SJCRH30 (cell line): ENCODE data around the gene TMEM221. TPM values are rescaled to one million over a fixed set of nuclear protein-coding genes. Genes with fewer than 3 reads are reported as not detected.

ENCODE experiments used
- DNase-seq, 2 experiments: peaks; one replicate each; pipeline ENCODE4 v3.0.0-alpha.2; 2015 to 2020
- H3K27ac ChIP-seq: fragments of 250-450 bp; sonication (Bioruptor Pico); 2 replicates; pipeline ENCODE4 v1.5.1; 2020; ENCODE audit warnings: mild to moderate bottlenecking, moderate library complexity
- H3K27me3 ChIP-seq: fragments of 250-450 bp; sonication (Bioruptor Pico); 2 replicates; pipeline ENCODE4 v1.5.1; 2020; ENCODE audit warnings: mild to moderate bottlenecking, moderate library complexity
- H3K36me3 ChIP-seq: fragments of 250-450 bp; sonication (Bioruptor Pico); 2 replicates; pipeline ENCODE4 v1.5.1; 2020; ENCODE audit warnings: mild to moderate bottlenecking, moderate library complexity
- H3K4me1 ChIP-seq: fragments of 250-450 bp; sonication (Bioruptor Pico); 2 replicates; pipeline ENCODE4 v1.5.1; 2020; ENCODE audit warnings: mild to moderate bottlenecking, moderate library complexity
- H3K4me3 ChIP-seq: fragments of 250-450 bp; sonication (Bioruptor Pico); 2 replicates; pipeline ENCODE4 v1.5.1; 2020; ENCODE audit warnings: mild to moderate bottlenecking, moderate library complexity
- H3K9me3 ChIP-seq: fragments of 250-450 bp; sonication (Bioruptor Pico); replicated peaks from 2 replicates; pipeline ENCODE4 v1.5.1; 2020; ENCODE audit warnings: mild to moderate bottlenecking, moderate library complexity
- total RNA-seq: library from RNA; depleted of rRNA; stranded (reverse); fragments of >200 nt; shearing (Covaris generic); gene quantifications from 2 replicates; pipeline ENCODE4 v1.2.3, GENCODE V29; 2014

Gene TMEM221
- total RNA-seq, 1 experiment from 2014 or later, result 0.10 TPM

- H3K4me3 ChIP-seq, result no peak overlapping the region
- no peaks in the 10 kb centered on the region for H3K36me3 ChIP-seq
- no peak overlapping the region for H3K27ac ChIP-seq
- DNase-seq, result no peak
- peaks cover 1% of the 10 kb centered on the region; the same call in 1 of the 2 replicates for H3K4me1 ChIP-seq
- H3K27me3 ChIP-seq, result no peaks in the 10 kb centered on the region
- H3K9me3 ChIP-seq, result no peaks in the 10 kb centered on the region
Measured at GRCh38 chr19:17436094-17436873, 12.2 kb downstream of the TMEM221 start.

GRCh38 chr19:17435218-17435617, 13.2 kb downstream of the TMEM221 start:
- no peaks in the 10 kb centered on the region for H3K36me3 ChIP-seq
- no peak overlapping the region for H3K4me3 ChIP-seq
- no peaks in the 10 kb centered on the region for H3K9me3 ChIP-seq
- no peak overlapping the region for H3K27ac ChIP-seq
- H3K27me3 ChIP-seq, result no peaks in the 10 kb centered on the region; the same call in 1 of the 2 replicates
- no peaks in the 10 kb centered on the region for H3K4me1 ChIP-seq
- DNase-seq, result no peak

GRCh38 chr19:17431417-17431816, 17.1 kb downstream of the TMEM221 start:
- peaks cover 14% of the 10 kb centered on the region for H3K27me3 ChIP-seq
- DNase-seq, result no peak
- no peaks in the 10 kb centered on the region for H3K9me3 ChIP-seq
- no peaks in the 10 kb centered on the region for H3K4me1 ChIP-seq
- no peak overlapping the region for H3K27ac ChIP-seq
- no peaks in the 10 kb centered on the region for H3K36me3 ChIP-seq
- H3K4me3 ChIP-seq, result no peak overlapping the region

GRCh38 chr19:17429641-17430113, 18.8 kb downstream of the TMEM221 start:
- H3K9me3 ChIP-seq, result no peaks in the 10 kb centered on the region
- peaks cover 14% of the 10 kb centered on the region for H3K27me3 ChIP-seq
- no peak overlapping the region for H3K4me3 ChIP-seq
- H3K36me3 ChIP-seq, result no peaks in the 10 kb centered on the region
- DNase-seq, result no peak
- peaks cover 6% of the 10 kb centered on the region; the same call in 1 of the 2 replicates for H3K4me1 ChIP-seq
- H3K27ac ChIP-seq, result no peak overlapping the region

- Histone ChIP-seq H3K27me3 (peaks cover 11% of the 10 kb centered on the region), H3K4me3 (no peak overlapping the region), H3K36me3 (no peaks in the 10 kb centered on the region), H3K9me3 (no peaks in the 10 kb centered on the region), H3K4me1 (peaks cover 6% of the 10 kb centered on the region; the same call in 1 of the 2 replicates), H3K27ac (no peak overlapping the region)
- DNase-seq, result peak; percentile 84
Measured at GRCh38 chr19:17424743-17425365, 23.6 kb downstream of the TMEM221 start.

- Histone ChIP-seq H3K36me3 (no peaks in the 10 kb centered on the region), H3K4me1 (peaks cover 11% of the 10 kb centered on the region), H3K27me3 (0 out of 2 replicates have a peak, but pooled peaks cover 6% of the 10 kb centered on the region), H3K9me3 (no peaks in the 10 kb centered on the region), H3K27ac (no peak overlapping the region), H3K4me3 (no peak overlapping the region)
- DNase-seq, result no peak
Measured at GRCh38 chr19:17423429-17424208, 24.8 kb downstream of the TMEM221 start.

GRCh38 chr19:17421942-17422341, 26.5 kb downstream of the TMEM221 start:
- no peaks in the 10 kb centered on the region for H3K36me3 ChIP-seq
- DNase-seq, result no peak
- H3K4me1 ChIP-seq, result peaks cover 11% of the 10 kb centered on the region
- no peaks in the 10 kb centered on the region for H3K27me3 ChIP-seq
- no peaks in the 10 kb centered on the region for H3K9me3 ChIP-seq
- H3K27ac ChIP-seq, result no peak overlapping the region
- H3K4me3 ChIP-seq, result no peak overlapping the region

DNA sequence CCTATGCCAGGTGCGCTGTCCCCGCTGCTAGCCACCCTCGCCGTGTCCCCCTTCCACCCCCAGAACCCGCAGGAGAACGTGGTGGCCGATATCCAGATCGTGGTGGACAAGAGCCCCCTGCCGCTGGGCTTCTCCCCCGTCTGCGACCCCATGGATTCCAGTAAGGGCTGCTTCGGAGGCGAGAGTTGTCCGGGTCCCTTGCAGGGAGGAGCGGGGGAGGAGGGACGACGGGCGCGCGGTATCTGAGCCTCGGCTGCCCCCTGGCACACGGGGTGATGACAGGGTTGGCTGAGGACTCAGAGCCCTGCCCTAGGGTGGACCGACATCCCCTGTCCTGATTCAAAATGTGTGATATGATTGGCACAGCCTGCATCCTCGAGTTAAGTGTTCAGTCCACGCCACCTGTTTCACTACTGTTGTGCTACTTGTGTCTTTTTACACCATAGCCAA, 28.0 kb downstream of the TMEM221 start:
- Histone ChIP-seq H3K4me1 (peaks cover 11% of the 10 kb centered on the region), H3K9me3 (no peaks in the 10 kb centered on the region), H3K36me3 (no peaks in the 10 kb centered on the region), H3K27ac (no peak overlapping the region; the same call in 1 of the 2 replicates), H3K27me3 (no peaks in the 10 kb centered on the region), H3K4me3 (peak overlapping the region; percentile 68)
- DNase-seq, result peak; percentile 29 to 31

GRCh38 chr19:17419621-17420474, 28.6 kb downstream of the TMEM221 start, which contains the start of gene MVB12A:
Gene MVB12A, plus strand, starts transcription at chr19:17420047. Its CDS starts 89 bp downstream, at chr19:17420136.
- no peaks in the 10 kb centered on the region for H3K27me3 ChIP-seq
- peaks cover 6% of the 10 kb centered on the region for H3K4me1 ChIP-seq
- H3K27ac ChIP-seq, result peak within 1 kb of the TSS; percentile 39
- DNase-seq, result peak; percentile 99
- H3K9me3 ChIP-seq, result no peaks in the 10 kb centered on the region
- H3K36me3 ChIP-seq, result no peaks in the 10 kb centered on the region
- H3K4me3 ChIP-seq, result peak within 1 kb of the TSS; percentile 68

DNA sequence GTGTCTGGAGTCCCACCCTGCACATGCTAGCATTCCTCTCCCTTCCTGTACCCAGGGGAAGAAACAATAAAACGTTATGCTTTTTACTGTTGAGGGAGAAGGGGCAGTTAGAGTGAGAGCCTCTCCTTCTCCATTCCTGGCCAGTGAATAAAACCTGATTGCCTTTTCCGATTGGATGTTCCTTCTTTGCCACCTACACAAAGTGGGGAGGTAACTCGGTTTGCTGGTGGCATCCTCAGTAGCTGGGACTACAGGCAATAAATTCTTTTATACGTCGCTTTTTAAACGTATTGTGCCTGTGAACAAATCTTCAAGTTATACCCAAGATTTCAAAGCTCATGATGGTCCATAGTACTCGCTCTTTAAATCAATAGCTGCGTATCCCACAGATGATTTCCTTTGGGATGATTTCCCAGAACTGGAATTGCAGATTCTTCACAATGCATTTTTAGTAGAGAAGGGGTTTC, 29.3 kb downstream of the TMEM221 start:
- DNase-seq, result peak in 1 of 2 experiments; percentile 38
- no peaks in the 10 kb centered on the region for H3K36me3 ChIP-seq
- peaks cover 5% of the 10 kb centered on the region for H3K4me1 ChIP-seq
- H3K27me3 ChIP-seq, result no peaks in the 10 kb centered on the region
- no peaks in the 10 kb centered on the region for H3K9me3 ChIP-seq
- peak overlapping the region; percentile 68 for H3K4me3 ChIP-seq
- peak overlapping the region; percentile 39 for H3K27ac ChIP-seq

DNA sequence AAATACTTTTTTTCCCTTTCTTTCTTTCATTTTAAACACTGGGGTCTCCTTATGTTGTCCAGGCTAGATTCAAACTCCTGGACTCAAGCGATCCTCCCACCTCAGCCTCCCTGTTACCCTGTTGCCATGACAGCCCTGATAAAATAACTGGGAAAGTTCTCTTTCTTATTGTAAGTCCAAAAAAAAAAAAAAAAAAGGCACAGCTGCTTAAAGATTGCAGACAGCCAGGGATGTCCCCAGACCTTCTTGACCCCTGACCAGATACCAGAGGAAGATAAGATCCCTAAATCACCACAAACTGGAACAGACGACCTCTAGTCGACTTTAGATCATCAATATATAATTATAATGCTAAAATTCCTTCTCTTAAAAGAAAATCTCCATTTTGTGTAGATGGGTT, 29.8 kb downstream of the TMEM221 start:
- peak in 1 of 2 experiments; percentile 27 for DNase-seq
- H3K36me3 ChIP-seq, result no peaks in the 10 kb centered on the region
- H3K27me3 ChIP-seq, result no peaks in the 10 kb centered on the region
- H3K9me3 ChIP-seq, result no peaks in the 10 kb centered on the region
- H3K27ac ChIP-seq, result peak overlapping the region; percentile 39; the same call in 1 of the 2 replicates
- H3K4me3 ChIP-seq, result peak overlapping the region; percentile 68; the same call in 1 of the 2 replicates
- H3K4me1 ChIP-seq, result peaks cover 5% of the 10 kb centered on the region

DNA sequence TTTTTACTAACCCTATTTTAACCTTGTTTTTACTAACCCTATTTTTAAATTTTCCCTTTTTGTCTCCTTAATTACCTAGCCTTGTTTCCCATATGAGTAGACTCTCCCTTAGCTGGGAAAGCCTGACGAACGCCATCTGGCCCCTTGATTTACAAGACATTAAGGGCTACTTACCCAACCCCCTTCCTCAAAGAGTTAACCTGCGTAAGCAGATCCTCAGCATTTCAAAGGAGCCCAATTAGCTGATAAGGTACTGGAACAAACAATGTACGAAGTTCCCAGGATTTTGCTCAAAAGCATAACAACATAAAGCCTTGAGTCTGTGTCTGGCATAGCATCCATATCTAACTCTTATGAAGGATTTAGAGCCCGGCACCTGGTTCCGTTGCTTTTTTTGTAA, 33.3 kb downstream of the TMEM221 start:
- H3K27me3 ChIP-seq, result no peaks in the 10 kb centered on the region
- H3K27ac ChIP-seq, result no peak overlapping the region
- H3K4me3 ChIP-seq, result no peak overlapping the region
- H3K4me1 ChIP-seq, result peaks cover 21% of the 10 kb centered on the region
- H3K9me3 ChIP-seq, result no peaks in the 10 kb centered on the region
- H3K36me3 ChIP-seq, result no peaks in the 10 kb centered on the region
- DNase-seq, result no peak

GRCh38 chr19:17414097-17414496, 34.4 kb downstream of the TMEM221 start:
- Histone ChIP-seq H3K36me3 (no peaks in the 10 kb centered on the region), H3K4me3 (no peak overlapping the region), H3K9me3 (no peaks in the 10 kb centered on the region), H3K27me3 (no peaks in the 10 kb centered on the region), H3K4me1 (peaks cover 19% of the 10 kb centered on the region), H3K27ac (no peak overlapping the region)
- DNase-seq, result no peak

DNA sequence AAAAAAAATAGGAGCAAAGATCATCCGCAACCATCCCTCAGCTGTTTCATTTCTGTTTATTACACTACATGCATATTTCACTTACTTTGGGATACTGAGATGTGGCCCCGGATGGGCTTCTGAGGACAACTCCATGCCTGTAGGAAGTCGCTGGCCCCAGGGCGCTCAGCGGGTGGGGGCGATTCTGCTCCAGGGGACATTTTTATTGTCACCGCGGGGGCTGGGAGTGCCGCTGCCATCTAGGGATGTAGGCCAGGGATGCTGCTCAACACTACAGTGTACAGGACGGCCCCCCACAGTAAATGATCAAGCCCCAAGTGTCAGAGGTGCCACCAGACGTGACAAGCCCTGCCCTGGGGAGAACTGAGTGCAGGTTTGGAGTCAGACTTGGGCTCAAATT, 36.7 kb downstream of the TMEM221 start:
- H3K27me3 ChIP-seq, result no peaks in the 10 kb centered on the region
- H3K4me1 ChIP-seq, result peaks cover 22% of the 10 kb centered on the region
- H3K9me3 ChIP-seq, result no peaks in the 10 kb centered on the region
- no peak overlapping the region for H3K4me3 ChIP-seq
- no peak overlapping the region for H3K27ac ChIP-seq
- DNase-seq, result no peak
- H3K36me3 ChIP-seq, result no peaks in the 10 kb centered on the region
